Measurements from ENCODE around the gene MAP3K14.
"Not testable (repeated sequence)": the region's sequence is repeated elsewhere in the genome, so short reads cannot be mapped to it uniquely, and the experiment has no call there.

DNA sequence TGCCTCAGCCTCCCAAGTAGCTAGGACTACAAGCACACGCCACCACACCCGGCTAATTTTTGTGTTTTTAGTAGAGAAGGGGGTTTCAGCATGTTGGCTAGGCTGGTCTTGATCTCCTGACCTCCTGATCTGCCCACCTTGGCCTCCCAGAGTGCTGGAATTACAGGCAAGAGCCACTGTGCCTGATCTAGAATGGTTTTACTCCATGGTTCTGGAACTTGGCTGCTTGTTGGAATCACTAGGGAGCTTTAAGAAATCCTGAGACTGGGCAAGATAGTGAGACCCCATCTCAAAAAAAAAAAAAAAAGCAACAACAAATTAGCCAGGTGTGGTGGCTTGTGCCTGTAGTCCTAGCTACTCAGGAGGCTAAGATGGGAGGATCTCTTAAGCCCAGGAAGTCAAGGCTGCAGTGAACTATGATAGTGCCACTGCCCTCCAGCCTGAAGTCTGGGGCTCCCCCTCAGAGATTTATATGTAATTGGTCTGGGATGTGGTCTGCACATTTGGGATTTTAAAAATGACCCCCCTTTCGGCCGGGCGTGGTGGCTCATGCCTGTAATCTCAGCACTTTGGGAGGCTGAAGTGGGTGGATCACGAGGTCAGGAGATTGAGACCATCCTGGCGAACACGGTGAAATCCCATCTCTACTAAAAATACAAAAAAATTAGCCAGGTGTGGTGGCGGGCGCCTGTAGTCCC is 27.3 kb upstream of the MAP3K14 start:
- TF ChIP-seq, protein P1, sequence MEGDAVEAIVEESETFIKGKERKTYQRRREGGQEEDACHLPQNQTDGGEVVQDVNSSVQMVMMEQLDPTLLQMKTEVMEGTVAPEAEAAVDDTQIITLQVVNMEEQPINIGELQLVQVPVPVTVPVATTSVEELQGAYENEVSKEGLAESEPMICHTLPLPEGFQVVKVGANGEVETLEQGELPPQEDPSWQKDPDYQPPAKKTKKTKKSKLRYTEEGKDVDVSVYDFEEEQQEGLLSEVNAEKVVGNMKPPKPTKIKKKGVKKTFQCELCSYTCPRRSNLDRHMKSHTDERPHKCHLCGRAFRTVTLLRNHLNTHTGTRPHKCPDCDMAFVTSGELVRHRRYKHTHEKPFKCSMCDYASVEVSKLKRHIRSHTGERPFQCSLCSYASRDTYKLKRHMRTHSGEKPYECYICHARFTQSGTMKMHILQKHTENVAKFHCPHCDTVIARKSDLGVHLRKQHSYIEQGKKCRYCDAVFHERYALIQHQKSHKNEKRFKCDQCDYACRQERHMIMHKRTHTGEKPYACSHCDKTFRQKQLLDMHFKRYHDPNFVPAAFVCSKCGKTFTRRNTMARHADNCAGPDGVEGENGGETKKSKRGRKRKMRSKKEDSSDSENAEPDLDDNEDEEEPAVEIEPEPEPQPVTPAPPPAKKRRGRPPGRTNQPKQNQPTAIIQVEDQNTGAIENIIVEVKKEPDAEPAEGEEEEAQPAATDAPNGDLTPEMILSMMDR (conservative IDR thresholded peaks at IDR 0.05 in 1 of 2, IDR thresholded peaks at IDR 0.05 in 1 of 2; ENCODE audit: low read depth in 1 of 2, low read length in 2 of 2): not testable (repeated sequence)
- TF ChIP-seq EZH2 (IDR thresholded peaks at IDR 0.05; ENCODE audit: low read length, missing control alignments): not testable (repeated sequence)
